Vagina (tissue), 2 donors: Measurements from ENCODE around the gene NLRP7.

Source experiments
- POLR2AphosphoS5 ChIP-seq, 2 donors: sonication (generic); formaldehyde crosslinking; IDR thresholded peaks; one replicate each; pipeline ENCODE4 v1.9.0; 2017; ENCODE audit warnings: antibody characterized with exemption in 2 of 2, mild to moderate bottlenecking in 2 of 2, low read depth in 1 of 2; ENCODE audit not compliant: insufficient read depth in 1 of 2
- TF ChIP-seq, protein P1 (sequence below), 3 experiments: fragments of 450-650 bp in 2 of 3; fragments of 200-600 bp in 1 of 3; sonication (generic) in 1 of 3; IDR thresholded peaks; one replicate each; pipeline ENCODE4 v1.5.1; 2017 to 2019; ENCODE audit warnings: antibody characterized with exemption in 3 of 3, mild to moderate bottlenecking in 2 of 3, moderate library complexity in 2 of 3

DNA sequence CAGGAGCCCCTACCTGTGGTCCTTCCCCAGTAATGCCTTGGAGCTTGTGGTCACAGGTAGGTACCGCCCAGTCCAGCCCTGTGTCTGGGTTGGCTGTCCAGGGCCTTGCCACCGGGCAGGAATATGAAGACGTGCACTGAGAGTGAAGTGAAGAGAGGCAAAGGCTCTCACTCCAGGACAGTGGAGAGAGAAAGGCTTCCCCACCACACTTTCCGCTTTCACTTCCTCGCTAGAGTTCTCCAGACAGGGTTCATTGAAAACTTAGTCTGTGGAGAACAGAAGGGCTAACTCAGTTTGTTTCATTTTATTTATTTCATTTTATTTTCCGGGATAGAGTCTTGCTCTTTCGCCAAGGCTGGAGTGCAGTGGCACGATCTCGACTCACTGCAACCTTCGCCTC lies 59.1 kb downstream of the NLRP7 start:
- TF ChIP-seq POLR2AphosphoS5 (IDR thresholded peaks at IDR 0.05; ENCODE audit: insufficient read depth in 1 of 2, low read depth in 1 of 2): no peak
- TF ChIP-seq, protein P1, sequence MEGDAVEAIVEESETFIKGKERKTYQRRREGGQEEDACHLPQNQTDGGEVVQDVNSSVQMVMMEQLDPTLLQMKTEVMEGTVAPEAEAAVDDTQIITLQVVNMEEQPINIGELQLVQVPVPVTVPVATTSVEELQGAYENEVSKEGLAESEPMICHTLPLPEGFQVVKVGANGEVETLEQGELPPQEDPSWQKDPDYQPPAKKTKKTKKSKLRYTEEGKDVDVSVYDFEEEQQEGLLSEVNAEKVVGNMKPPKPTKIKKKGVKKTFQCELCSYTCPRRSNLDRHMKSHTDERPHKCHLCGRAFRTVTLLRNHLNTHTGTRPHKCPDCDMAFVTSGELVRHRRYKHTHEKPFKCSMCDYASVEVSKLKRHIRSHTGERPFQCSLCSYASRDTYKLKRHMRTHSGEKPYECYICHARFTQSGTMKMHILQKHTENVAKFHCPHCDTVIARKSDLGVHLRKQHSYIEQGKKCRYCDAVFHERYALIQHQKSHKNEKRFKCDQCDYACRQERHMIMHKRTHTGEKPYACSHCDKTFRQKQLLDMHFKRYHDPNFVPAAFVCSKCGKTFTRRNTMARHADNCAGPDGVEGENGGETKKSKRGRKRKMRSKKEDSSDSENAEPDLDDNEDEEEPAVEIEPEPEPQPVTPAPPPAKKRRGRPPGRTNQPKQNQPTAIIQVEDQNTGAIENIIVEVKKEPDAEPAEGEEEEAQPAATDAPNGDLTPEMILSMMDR (IDR thresholded peaks at IDR 0.05): no peak
